Esophagus squamous epithelium (tissue), 5 donors: ENCODE results near the gene CSNK2A3. TPM values are rescaled to one million over a fixed set of nuclear protein-coding genes. Genes with fewer than 3 reads are reported as not detected.

Experiments used
- DNase-seq: peaks from one replicate; lab custom pipeline; 2025; lab: John Stamatoyannopoulos, UW
- H3K27ac ChIP-seq, 4 donors: fragments of 200-600 bp; sonication (generic); one replicate each; pipeline ENCODE4 v1.5.1; 2016 to 2019; ENCODE audit warnings: mild to moderate bottlenecking in 1 of 4
- H3K27me3 ChIP-seq, 4 donors: fragments of 200-600 bp; sonication (generic); 1 replicate in 3 of 4; 2 replicates in 1 of 4; pipeline versions ENCODE4 v1.5.1 to v1.6.0; 2017 to 2021; ENCODE audit warnings: antibody characterized with exemption in 1 of 4
- H3K36me3 ChIP-seq, 3 donors: fragments of 200-600 bp; sonication (generic); one replicate each; pipeline ENCODE4 v1.5.1; 2016 to 2019
- H3K4me1 ChIP-seq, 3 donors: fragments of 200-600 bp; sonication (generic); one replicate each; pipeline ENCODE4 v1.5.1; 2017 to 2019
- H3K4me3 ChIP-seq, 4 donors: fragments of 200-600 bp; sonication (generic); 1 replicate in 3 of 4; 2 replicates in 1 of 4; pipeline ENCODE4 v1.5.1; 2016 to 2019; ENCODE audit warnings: mild to moderate bottlenecking in 2 of 4, moderate library complexity in 1 of 4
- H3K9me3 ChIP-seq, 3 donors: fragments of 200-600 bp; sonication (generic); one replicate each; pipeline ENCODE4 v1.5.1; 2016 to 2019
- POLR2A ChIP-seq, 4 donors: fragments of 450-650 bp; IDR thresholded peaks; one replicate each; pipeline ENCODE4 v1.6.1; 2017; ENCODE audit warnings: antibody characterized with exemption in 4 of 4, mild to moderate bottlenecking in 4 of 4, moderate library complexity in 3 of 4
- WGBS, 2 donors: methylation state at CpG; one replicate each; pipeline ENCODE4 v1.1.5; 2018; 5-methylcytosine and 5-hydroxymethylcytosine counted together
- intact Hi-C: fragments of 100-400 bp; cut with DNase I; formaldehyde crosslinking; loops from one replicate; pipeline ENCODE4 v1.15.0; 2022
- total RNA-seq, 4 donors: library from RNA; depleted of rRNA; stranded (reverse); fragments of >200 nt; gene quantifications; one replicate each; pipeline ENCODE4 v1.1.0, GENCODE V29; 2016
- TF ChIP-seq, protein P1 (sequence below), 6 experiments: fragments of 450-650 bp in 4 of 6; fragments of 200-600 bp in 2 of 6; sonication (generic) in 2 of 6; IDR thresholded peaks; one replicate each; pipeline ENCODE4 v1.5.1; 2016 to 2019; ENCODE audit warnings: antibody characterized with exemption in 6 of 6, mild to moderate bottlenecking in 4 of 6, moderate library complexity in 4 of 6
- donor health status: DM: yes; HTN: yes; CAD: no.

Gene CSNK2A3
- total RNA-seq, 4 donors from 2014 or later = 0.72 to 1.9 (median 1.5) TPM

DNA sequence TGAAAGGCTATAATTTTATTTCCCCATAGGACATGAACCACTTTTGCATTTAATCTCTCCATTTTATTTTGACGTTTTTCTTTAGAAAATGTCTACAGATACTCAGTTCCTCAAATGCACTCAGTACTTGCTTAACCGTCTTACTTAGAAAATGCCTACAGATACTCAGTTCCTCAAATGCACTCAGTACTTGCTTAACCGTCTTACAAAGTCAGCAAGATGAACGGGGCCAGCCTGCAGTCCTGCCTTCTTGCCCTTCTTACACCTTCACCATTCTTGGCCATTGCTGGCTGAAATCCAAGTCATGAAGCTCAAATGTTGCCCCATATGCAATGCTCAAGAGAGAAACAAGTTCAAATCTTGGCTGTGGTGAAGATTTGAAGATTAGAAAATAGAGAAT is 34.1 kb downstream of the CSNK2A3 start:
- no peak overlapping the region for H3K27ac ChIP-seq
- peaks cover 0 to 11% (median 0%) of the 10 kb centered on the region in 3 donors for H3K9me3 ChIP-seq
- peaks cover 1 to 8% (median 8%) of the 10 kb centered on the region in 3 donors for H3K4me1 ChIP-seq
- intact Hi-C loops = no loop called here
- TF ChIP-seq, protein P1, sequence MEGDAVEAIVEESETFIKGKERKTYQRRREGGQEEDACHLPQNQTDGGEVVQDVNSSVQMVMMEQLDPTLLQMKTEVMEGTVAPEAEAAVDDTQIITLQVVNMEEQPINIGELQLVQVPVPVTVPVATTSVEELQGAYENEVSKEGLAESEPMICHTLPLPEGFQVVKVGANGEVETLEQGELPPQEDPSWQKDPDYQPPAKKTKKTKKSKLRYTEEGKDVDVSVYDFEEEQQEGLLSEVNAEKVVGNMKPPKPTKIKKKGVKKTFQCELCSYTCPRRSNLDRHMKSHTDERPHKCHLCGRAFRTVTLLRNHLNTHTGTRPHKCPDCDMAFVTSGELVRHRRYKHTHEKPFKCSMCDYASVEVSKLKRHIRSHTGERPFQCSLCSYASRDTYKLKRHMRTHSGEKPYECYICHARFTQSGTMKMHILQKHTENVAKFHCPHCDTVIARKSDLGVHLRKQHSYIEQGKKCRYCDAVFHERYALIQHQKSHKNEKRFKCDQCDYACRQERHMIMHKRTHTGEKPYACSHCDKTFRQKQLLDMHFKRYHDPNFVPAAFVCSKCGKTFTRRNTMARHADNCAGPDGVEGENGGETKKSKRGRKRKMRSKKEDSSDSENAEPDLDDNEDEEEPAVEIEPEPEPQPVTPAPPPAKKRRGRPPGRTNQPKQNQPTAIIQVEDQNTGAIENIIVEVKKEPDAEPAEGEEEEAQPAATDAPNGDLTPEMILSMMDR (IDR thresholded peaks at IDR 0.05) = no peak
- no peak for TF ChIP-seq POLR2A (IDR thresholded peaks at IDR 0.05)
- no peak for DNase-seq
- no peaks in the 10 kb centered on the region for H3K36me3 ChIP-seq
- 74 to 87% methylated on average over 4 of the region's 4 CpGs for WGBS, 2 donors
- H3K4me3 ChIP-seq = no peak overlapping the region
- no peaks in the 10 kb centered on the region for H3K27me3 ChIP-seq

DNA sequence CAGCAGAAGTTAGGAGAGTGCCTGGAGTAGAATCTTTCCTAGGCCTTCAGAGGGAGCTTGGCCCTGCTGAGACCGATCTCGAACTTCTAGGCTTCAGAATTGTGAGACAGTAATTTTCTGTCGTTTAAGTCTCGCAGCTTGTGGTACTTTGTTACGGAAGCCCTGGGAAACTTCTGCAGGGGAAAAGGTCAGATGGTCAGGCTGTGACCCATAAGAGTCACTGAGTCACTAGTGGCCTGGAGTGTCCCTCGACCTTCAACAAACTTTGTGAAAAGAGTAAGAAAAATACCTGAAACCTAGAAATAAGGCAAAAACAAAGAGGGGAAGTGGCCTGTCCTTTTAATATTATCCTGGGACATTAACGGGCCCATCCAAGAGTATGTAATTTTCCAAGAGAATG is 34.6 kb downstream of the CSNK2A3 start:
- TF ChIP-seq, protein P1 (IDR thresholded peaks at IDR 0.05) = no peak
- no peak for TF ChIP-seq POLR2A (IDR thresholded peaks at IDR 0.05)
- Histone ChIP-seq H3K27ac (no peak overlapping the region), H3K36me3 (no peaks in the 10 kb centered on the region), H3K4me1 (peaks cover 4 to 13% (median 13%) of the 10 kb centered on the region in 3 donors), H3K9me3 (peaks cover 0 to 11% (median 0%) of the 10 kb centered on the region in 3 donors), H3K4me3 (no peak overlapping the region), H3K27me3 (no peaks in the 10 kb centered on the region)
- DNase-seq = no peak
- intact Hi-C loops = no loop called here
- 84 to 85% methylated on average over 6 to 7 of the region's 7 CpGs for WGBS, 2 donors

DNA sequence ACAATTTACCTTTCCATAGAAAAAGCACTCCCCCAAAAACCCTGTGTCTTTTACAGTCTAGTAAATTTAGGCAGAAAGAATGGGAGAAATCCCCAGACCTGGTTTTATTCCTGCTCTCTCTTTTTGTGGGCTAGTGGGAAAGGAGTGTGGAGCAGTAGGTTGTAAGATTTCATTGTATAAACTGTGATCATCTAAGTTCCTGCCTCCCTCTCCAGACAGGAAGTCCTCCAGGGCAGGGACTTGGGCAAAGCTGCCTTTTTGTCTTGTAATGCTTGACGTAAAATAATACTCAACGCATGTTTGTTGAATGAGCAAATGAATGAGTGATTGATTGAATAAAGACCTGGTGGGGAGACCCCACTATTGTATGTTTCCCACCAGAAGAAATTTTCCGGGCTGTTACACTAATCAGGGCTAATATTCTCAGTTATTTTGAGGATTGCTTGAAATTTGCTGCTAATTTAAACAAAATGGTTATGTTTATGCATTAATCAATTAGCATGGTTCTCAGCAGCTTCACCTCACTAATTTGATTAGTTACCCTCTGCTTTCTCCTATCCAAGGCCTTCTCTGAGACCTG is 36.3 kb downstream of the CSNK2A3 start:
- no peaks in the 10 kb centered on the region for H3K27me3 ChIP-seq
- H3K4me1 ChIP-seq = peaks cover 4 to 22% (median 19%) of the 10 kb centered on the region in 3 donors
- H3K4me3 ChIP-seq = no peak overlapping the region
- TF ChIP-seq, protein P1 (IDR thresholded peaks at IDR 0.05) = no peak
- TF ChIP-seq POLR2A (IDR thresholded peaks at IDR 0.05) = no peak
- no peak overlapping the region for H3K27ac ChIP-seq
- no peaks in the 10 kb centered on the region for H3K36me3 ChIP-seq
- no peaks in the 10 kb centered on the region for H3K9me3 ChIP-seq
- DNase-seq = no peak
- intact Hi-C loops = no loop called here
- 77 to 95% methylated on average over 3 of the region's 3 CpGs for WGBS, 2 donors

DNA sequence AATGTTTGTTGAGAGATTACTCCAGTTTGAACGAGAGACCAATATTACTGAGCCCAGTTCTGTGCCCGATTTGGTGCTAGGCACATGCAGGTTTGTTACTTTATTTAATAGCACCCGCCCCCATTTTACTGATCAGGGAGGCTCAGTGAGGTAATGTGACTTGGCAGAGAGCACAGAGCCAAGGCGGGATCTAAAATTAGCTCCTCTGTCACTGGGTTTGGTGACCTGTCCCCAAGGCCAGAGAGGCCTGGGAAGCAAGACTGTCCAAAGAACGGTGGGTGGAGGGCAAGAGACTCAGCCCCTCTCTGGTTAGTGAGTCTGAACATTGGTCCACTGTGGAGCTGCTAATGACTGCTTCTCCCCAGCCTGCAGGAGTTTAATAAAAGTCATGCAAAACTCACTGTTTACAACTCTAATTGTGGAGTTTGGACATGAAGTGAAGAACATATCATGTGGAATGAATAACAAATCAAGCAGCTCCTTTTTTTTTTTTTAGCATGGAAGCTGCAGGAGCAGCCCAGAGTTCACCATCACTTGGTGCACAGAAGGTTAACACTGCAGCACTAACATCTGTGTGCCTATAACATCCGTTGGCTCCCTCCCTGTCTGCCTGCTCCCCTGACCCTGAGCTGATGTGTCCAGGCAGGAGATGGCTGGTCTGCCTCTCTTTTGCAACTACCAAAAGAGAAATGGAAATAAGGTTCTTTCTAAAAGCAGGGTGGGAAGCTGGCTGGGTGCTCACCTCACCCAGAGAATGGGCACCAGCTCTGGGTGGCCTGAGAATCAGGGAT is 39.0 kb downstream of the CSNK2A3 start:
- Histone ChIP-seq H3K27me3 (no peaks in the 10 kb centered on the region), H3K4me1 (peaks cover 4 to 22% (median 19%) of the 10 kb centered on the region in 3 donors), H3K9me3 (no peaks in the 10 kb centered on the region), H3K36me3 (no peaks in the 10 kb centered on the region), H3K4me3 (no peak overlapping the region), H3K27ac (peak overlapping the region in 3 of 4 donors; percentile 2 to 69 (median 61))
- intact Hi-C loops = no loop called here
- 24 to 40% methylated on average over 5 to 6 of the region's 6 CpGs for WGBS, 2 donors
- no peak for TF ChIP-seq POLR2A (IDR thresholded peaks at IDR 0.05)
- TF ChIP-seq, protein P1 (IDR thresholded peaks at IDR 0.05) = no peak
- no peak for DNase-seq

DNA sequence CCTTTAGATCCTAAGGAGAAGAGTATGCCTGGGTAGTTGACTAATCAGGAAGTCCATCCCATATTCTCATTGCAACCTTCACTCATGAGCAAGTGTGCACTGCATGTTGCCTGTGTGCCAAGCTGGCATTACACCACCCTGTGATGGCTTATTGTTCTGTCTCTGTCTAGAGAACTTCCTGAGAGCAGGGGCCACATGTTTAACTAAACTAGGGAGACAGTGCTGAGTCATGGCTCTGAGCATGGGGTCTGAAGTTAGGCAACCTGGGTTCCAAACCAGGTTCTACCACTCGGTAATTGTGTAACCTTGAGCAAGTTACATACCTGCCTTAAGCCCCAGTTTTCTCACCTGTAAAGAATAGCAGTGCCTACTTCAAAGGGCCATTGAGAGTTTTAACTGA is 39.6 kb downstream of the CSNK2A3 start:
- no peak for DNase-seq
- H3K4me1 ChIP-seq = peaks cover 4 to 22% (median 19%) of the 10 kb centered on the region in 3 donors
- no peaks in the 10 kb centered on the region for H3K27me3 ChIP-seq
- peak overlapping the region in 3 of 4 donors; percentile 2 to 69 (median 61) for H3K27ac ChIP-seq
- no peak overlapping the region for H3K4me3 ChIP-seq
- WGBS, 2 donors = 40% methylated on average over 1 of the region's 1 CpG; no CpG with 5 or more reads in 1 of the 2 donors
- no peaks in the 10 kb centered on the region for H3K9me3 ChIP-seq
- TF ChIP-seq POLR2A (IDR thresholded peaks at IDR 0.05) = no peak
- TF ChIP-seq, protein P1 (IDR thresholded peaks at IDR 0.05) = peak in 1 of 6 experiments; percentile 22
- intact Hi-C loops = no loop called here
- no peaks in the 10 kb centered on the region for H3K36me3 ChIP-seq
